ENCODE measurements around the gene GNA14.

The GNA14 gene

GRCh38 chr9:77486463-77486862 is 161.7 kb downstream of the GNA14 start:
- no peak overlapping the region for H3K4me3 Mint-ChIP-seq
- no peaks in the 10 kb centered on the region for H3K27me3 Mint-ChIP-seq (ENCODE audit: low read depth)
- H3K9me3 Mint-ChIP-seq: peaks cover 43% of the 10 kb centered on the region
- no peaks in the 10 kb centered on the region for H3K4me1 Mint-ChIP-seq
- H3K27ac Mint-ChIP-seq: peak overlapping the region in 1 of 3 experiments; percentile 5
- peaks cover 5% of the 10 kb centered on the region for H3K36me3 Mint-ChIP-seq (ENCODE audit: low read depth)
- no peak for TF ChIP-seq CTCF (IDR thresholded peaks at IDR 0.05; ENCODE audit: unreplicated experiment in 3 of 3)

GRCh38 chr9:77475641-77476473 is 172.3 kb downstream of the GNA14 start:
- H3K36me3 Mint-ChIP-seq (ENCODE audit: low read depth): peaks cover 8% of the 10 kb centered on the region
- H3K9me3 Mint-ChIP-seq: peaks cover 40% of the 10 kb centered on the region
- TF ChIP-seq CTCF (IDR thresholded peaks at IDR 0.05; ENCODE audit: unreplicated experiment in 3 of 3): no peak
- no peaks in the 10 kb centered on the region for H3K27me3 Mint-ChIP-seq (ENCODE audit: low read depth)
- no peak overlapping the region for H3K4me3 Mint-ChIP-seq
- H3K27ac Mint-ChIP-seq: peak overlapping the region; percentile 55 to 84 (median 82)
- H3K4me1 Mint-ChIP-seq: peaks cover 4% of the 10 kb centered on the region

GRCh38 chr9:77474936-77475335 is 173.2 kb downstream of the GNA14 start:
- H3K4me1 Mint-ChIP-seq: peaks cover 4% of the 10 kb centered on the region
- no peak for TF ChIP-seq CTCF (IDR thresholded peaks at IDR 0.05; ENCODE audit: unreplicated experiment in 3 of 3)
- peaks cover 38% of the 10 kb centered on the region for H3K9me3 Mint-ChIP-seq
- H3K27ac Mint-ChIP-seq: no peak overlapping the region
- no peak overlapping the region for H3K4me3 Mint-ChIP-seq
- H3K36me3 Mint-ChIP-seq (ENCODE audit: low read depth): peaks cover 8% of the 10 kb centered on the region
- H3K27me3 Mint-ChIP-seq (ENCODE audit: low read depth): no peaks in the 10 kb centered on the region

GRCh38 chr9:77472646-77473045 is 175.5 kb downstream of the GNA14 start:
- H3K36me3 Mint-ChIP-seq (ENCODE audit: low read depth): peaks cover 4% of the 10 kb centered on the region
- no peak for TF ChIP-seq CTCF (IDR thresholded peaks at IDR 0.05; ENCODE audit: unreplicated experiment in 3 of 3)

GRCh38 chr9:77471572-77471971 is 176.6 kb downstream of the GNA14 start:
- Mint-ChIP-seq H3K27ac (no peak overlapping the region), H3K9me3 (peaks cover 29% of the 10 kb centered on the region), H3K27me3 (ENCODE audit: low read depth) (no peaks in the 10 kb centered on the region), H3K36me3 (ENCODE audit: low read depth) (peaks cover 7% of the 10 kb centered on the region), H3K4me1 (peaks cover 8% of the 10 kb centered on the region), H3K4me3 (no peak overlapping the region)
- no peak for TF ChIP-seq CTCF (IDR thresholded peaks at IDR 0.05; ENCODE audit: unreplicated experiment in 3 of 3)

More at GRCh38 chr9:77472646-77473045, 175.5 kb downstream of the GNA14 start:
- peaks cover 33% of the 10 kb centered on the region for H3K9me3 Mint-ChIP-seq
- no peak overlapping the region for H3K4me3 Mint-ChIP-seq
- no peak overlapping the region for H3K27ac Mint-ChIP-seq
- H3K4me1 Mint-ChIP-seq: peaks cover 9% of the 10 kb centered on the region
- H3K27me3 Mint-ChIP-seq (ENCODE audit: low read depth): no peaks in the 10 kb centered on the region

Measured in nephron (organoid).